ENCODE data around the gene GALNT2. TPM values are rescaled to one million over a fixed set of nuclear protein-coding genes. Genes with fewer than 3 reads are reported as not detected.

Gene GALNT2
- total and polyA plus RNA-seq, 2 donors (not counting 1 experiment from before 2014, with no cell fraction given), result 19.0 to 184 TPM

- peaks cover 46% of the 10 kb centered on the region for H3K4me1 Mint-ChIP-seq
- peak overlapping the region; percentile 8 for H2AFZ ChIP-seq (ENCODE audit: insufficient read depth, low read depth, low read length, poor library complexity, severe bottlenecking)
- H4K20me1 ChIP-seq (ENCODE audit: control insufficient read depth, insufficient read depth, low read length, poor library complexity, severe bottlenecking), result no peaks in the 10 kb centered on the region
- ATAC-seq (ENCODE audit: low read depth) (peak; percentile 34), DNase-seq (peak; percentile 31)
- peak overlapping the region; percentile 0 to 64 for H3K27ac ChIP-seq (ENCODE audit: low read length in 2 of 2)
- no peaks in the 10 kb centered on the region for H3K27me3 ChIP-seq (replicated peaks in 1 of 4; ENCODE audit: control extremely low read depth in 1 of 4, control insufficient read depth in 3 of 4, insufficient read depth in 4 of 4, low read length in 3 of 4)
- H3K9me3 Mint-ChIP-seq (ENCODE audit: insufficient read depth), result no peaks in the 10 kb centered on the region
- peaks cover 5% of the 10 kb centered on the region for H3K79me2 ChIP-seq (ENCODE audit: control insufficient read depth, insufficient read depth, low read length)
- ChIA-PET CTCF (interaction anchor here (1.0 to 1.2 kb wide), 2 partner anchors 8 to 104 kb away, joined by 3 to 4 read pairs; no protein-coding TSS in a partner anchor), POLR2A (no interaction called here)
- intact Hi-C loops (cut with micrococcal nuclease), result loop anchor here (10.0 kb wide), 1 partner anchor 206 kb away; the partner anchor contains the start of gene GALNT2
- H3K27me3 Mint-ChIP-seq, result no peaks in the 10 kb centered on the region
- H3K4me2 ChIP-seq (replicated peaks; ENCODE audit: low read depth, low read length, poor library complexity, severe bottlenecking), result peak overlapping the region; percentile 59
- TF ChIP-seq EZH2 (IDR thresholded peaks at IDR 0.05; ENCODE audit: borderline replicate concordance, insufficient read depth, low read depth, low read length, poor library complexity, severe bottlenecking), result no peak
- TF ChIP-seq CTCF (IDR thresholded peaks at IDR 0.05), result no peak
- no peaks in the 10 kb centered on the region for H3K9me3 ChIP-seq (ENCODE audit: control extremely low read depth in 1 of 3, control insufficient read depth in 2 of 3, insufficient read depth in 1 of 3, low read length in 2 of 3)
- peaks cover 0 to 13% of the 10 kb centered on the region in 2 experiments for H3K36me3 ChIP-seq (replicated peaks in 1 of 2; ENCODE audit: control extremely low read depth in 1 of 2, control insufficient read depth in 1 of 2, extremely low read depth in 1 of 2, insufficient read depth in 2 of 2, low read length in 1 of 2)
- WGBS (ENCODE audit: insufficient coverage), result 27% methylated on average over 9 of the region's 14 CpGs
- H3K27ac Mint-ChIP-seq, result peak overlapping the region; percentile 73
- H3K4me1 ChIP-seq (ENCODE audit: control insufficient read depth in 2 of 2, insufficient read depth in 2 of 2, low read length in 2 of 2), result peaks cover 35 to 42% of the 10 kb centered on the region in 2 donors
- H3K4me3 ChIP-seq (ENCODE audit: control extremely low read depth in 1 of 5, extremely low read depth in 1 of 5, insufficient read depth in 1 of 5, low read depth in 2 of 5, low read length in 4 of 5), result no peak overlapping the region
- peak overlapping the region; percentile 30 for H3K9ac ChIP-seq (ENCODE audit: low read length)
- peak overlapping the region; percentile 58 for H3K4me3 Mint-ChIP-seq
Observed at GRCh38 chr1:230270559-230271281, 203.7 kb downstream of the GALNT2 start.
